GM23338 (cell line): ENCODE measurements around the gene ITGB7. TPM values are rescaled to one million over a fixed set of nuclear protein-coding genes. Genes with fewer than 3 reads are reported as not detected.

Source experiments
- ATAC-seq: fragments of 200-7000 bp; cut with Tn5 transposase; 3 replicates; pipeline ENCODE4 v1.9.1; 2020
- DNase-seq: peaks from one replicate; pipeline ENCODE4 v3.0.0-alpha.2; 2015; ENCODE audit warnings: low spot score
- H2AFZ ChIP-seq: fragments of 200-600 bp; sonication (generic); 2 replicates; pipeline ENCODE4 v1.8.0; 2016; ENCODE audit warnings: antibody characterized with exemption, mild to moderate bottlenecking, moderate library complexity
- H3F3A ChIP-seq: fragments of 200-600 bp; sonication (generic); replicated peaks from 2 replicates; pipeline ENCODE4 v1.8.0; 2017; ENCODE audit warnings: antibody characterized with exemption, mixed run types, low read depth
- H3K27ac ChIP-seq: fragments of 200-600 bp; sonication (generic); 2 replicates; pipeline ENCODE4 v1.6.1; 2016; ENCODE audit warnings: low read depth
- H3K27me3 ChIP-seq: fragments of 200-600 bp; sonication (generic); 2 replicates; pipeline ENCODE4 v1.8.0; 2016; ENCODE audit warnings: mild to moderate bottlenecking, mixed run types, moderate library complexity; ENCODE audit not compliant: insufficient read depth
- H3K36me3 ChIP-seq: fragments of 200-600 bp; sonication (generic); 2 replicates; pipeline ENCODE4 v1.8.0; 2016; ENCODE audit warnings: mild to moderate bottlenecking; ENCODE audit not compliant: insufficient read depth
- H3K4me1 ChIP-seq: fragments of 200-600 bp; sonication (generic); 2 replicates; pipeline ENCODE4 v1.8.0; 2016; ENCODE audit warnings: mild to moderate bottlenecking, moderate library complexity; ENCODE audit not compliant: insufficient read depth
- H3K4me2 ChIP-seq: fragments of 200-600 bp; sonication (generic); 2 replicates; pipeline ENCODE4 v1.7.1; 2017; ENCODE audit warnings: mixed run types
- H3K4me3 ChIP-seq: fragments of 200-600 bp; sonication (generic); 2 replicates; pipeline ENCODE4 v1.6.1; 2016; ENCODE audit warnings: mixed run types
- H3K79me2 ChIP-seq: fragments of 200-600 bp; sonication (generic); replicated peaks from 2 replicates; pipeline ENCODE4 v1.8.0; 2017; ENCODE audit warnings: mild to moderate bottlenecking; ENCODE audit not compliant: insufficient read depth
- H3K9me2 ChIP-seq: fragments of 200-600 bp; sonication (generic); 2 replicates; pipeline ENCODE4 v1.8.0; 2017; ENCODE audit not compliant: insufficient read depth
- H4K20me1 ChIP-seq: fragments of 200-600 bp; sonication (generic); replicated peaks from 2 replicates; pipeline ENCODE4 v1.8.0; 2017; ENCODE audit warnings: mild to moderate bottlenecking; ENCODE audit not compliant: insufficient read depth
- H3K27ac Mint-ChIP-seq: 2 replicates; pipeline ENCODE4 v1.8.0; 2020; ENCODE audit warnings: inconsistent platforms, mild to moderate bottlenecking, moderate library complexity, mixed read lengths
- H3K27me3 Mint-ChIP-seq: 3 replicates; pipeline ENCODE4 v1.8.0; 2022; ENCODE audit warnings: low read depth, mild to moderate bottlenecking, moderate library complexity, mixed read lengths, inconsistent platforms; ENCODE audit not compliant: insufficient read depth, poor library complexity
- H3K36me3 Mint-ChIP-seq: 3 replicates; pipeline ENCODE4 v1.8.0; 2021; ENCODE audit warnings: low read depth, mild to moderate bottlenecking, inconsistent platforms, moderate library complexity, mixed read lengths
- H3K4me1 Mint-ChIP-seq: 3 replicates; pipeline ENCODE4 v1.8.0; 2020; ENCODE audit warnings: mild to moderate bottlenecking, inconsistent platforms, mixed read lengths
- H3K4me3 Mint-ChIP-seq: 3 replicates; pipeline ENCODE4 v1.8.0; 2021; ENCODE audit warnings: moderate library complexity, mild to moderate bottlenecking, inconsistent platforms, mixed read lengths
- H3K9me3 Mint-ChIP-seq: 3 replicates; pipeline ENCODE4 v1.8.0; 2020; ENCODE audit warnings: moderate library complexity, mild to moderate bottlenecking, inconsistent platforms, mixed read lengths
- CREB1 ChIP-seq: fragments of 250-450 bp; sonication (Bioruptor Pico); IDR thresholded peaks from 2 replicates; pipeline ENCODE4 v1.5.0; 2020; ENCODE audit warnings: low read depth, mild to moderate bottlenecking, moderate library complexity
- CTCF ChIP-seq, 2 experiments: fragments of 200-600 bp in 1 of 2; sonication (generic) in 1 of 2; conservative IDR thresholded peaks; 2 replicates each; pipeline versions ENCODE4 v1.5.1 to v1.6.1; 2016 to 2017; ENCODE audit warnings: antibody characterized with exemption in 2 of 2, low read depth in 2 of 2, mild to moderate bottlenecking in 2 of 2, moderate library complexity in 1 of 2
- ETS1 ChIP-seq: IDR thresholded peaks from 2 replicates; pipeline ENCODE4 v1.6.1; 2016; ENCODE audit warnings: antibody characterized with exemption
- EZH2 ChIP-seq: fragments of 200-600 bp; sonication (generic); IDR thresholded peaks from one replicate; pipeline ENCODE4 v1.8.0; 2017; ENCODE audit warnings: antibody characterized with exemption, mild to moderate bottlenecking, low read depth; ENCODE audit not compliant: unreplicated experiment
- EZH2phosphoT487 ChIP-seq: fragments of 200-600 bp; sonication (generic); IDR thresholded peaks from one replicate; pipeline ENCODE4 v1.8.1; 2018; ENCODE audit warnings: antibody characterized with exemption; ENCODE audit not compliant: unreplicated experiment
- JUNB ChIP-seq: IDR thresholded peaks from one replicate; pipeline ENCODE4 v1.6.1; 2016; ENCODE audit warnings: antibody characterized with exemption; ENCODE audit not compliant: unreplicated experiment
- NANOG ChIP-seq: IDR thresholded peaks from 2 replicates; pipeline ENCODE4 v1.6.1; 2016; ENCODE audit warnings: antibody characterized with exemption, borderline replicate concordance
- POLR2AphosphoS5 ChIP-seq: IDR thresholded peaks from 2 replicates; pipeline ENCODE4 v1.6.1; 2016; ENCODE audit warnings: antibody characterized with exemption, low read depth
- REST ChIP-seq: IDR thresholded peaks from one replicate; pipeline ENCODE4 v1.6.1; 2018; ENCODE audit warnings: antibody characterized with exemption; ENCODE audit not compliant: unreplicated experiment
- ZNF114 ChIP-seq: fragments of 250-450 bp; sonication (Bioruptor Pico); IDR thresholded peaks from 2 replicates; pipeline ENCODE4 v1.5.0; 2020; ENCODE audit warnings: mild to moderate bottlenecking, moderate library complexity
- ZNF331 ChIP-seq: fragments of 250-450 bp; sonication (Bioruptor Pico); IDR thresholded peaks from 2 replicates; pipeline ENCODE4 v1.5.0; 2020; ENCODE audit warnings: low read depth, mild to moderate bottlenecking, moderate library complexity
- polyA plus RNA-seq: library from polyadenylated mRNA; unstranded; fragments of >200 nt; fragmentation: Nextera tagmentation; extraction: Ambion mirVana; gene quantifications from 2 replicates; pipeline ENCODE4 v1.2.1, GENCODE V29; 2016
- total RNA-seq: library from RNA; depleted of rRNA; stranded (reverse); fragments of >200 nt; shearing (Covaris generic); gene quantifications from 2 replicates; pipeline ENCODE4 v1.2.3, GENCODE V29; 2014

The ITGB7 gene
- total and polyA plus RNA-seq, 2 experiments from 2014 or later: 0.32 TPM; not detected in 1

- TF ChIP-seq ZNF331 (CRISPR knock-in tag): no peak
- TF ChIP-seq POLR2AphosphoS5: no peak
- TF ChIP-seq CTCF (conservative IDR thresholded peaks at IDR 0.05; ENCODE audit: low read depth in 2 of 2): no peak
- TF ChIP-seq REST: no peak
- TF ChIP-seq EZH2phosphoT487: no peak
- TF ChIP-seq ZNF114: no peak
- no peak for TF ChIP-seq JUNB
- TF ChIP-seq NANOG: no peak
- TF ChIP-seq ETS1: no peak
Measured at GRCh38 chr12:53169644-53170043, 37.4 kb downstream of the ITGB7 start (continued).

GRCh38 chr12:53166837-53167236 lies 40.2 kb downstream of the ITGB7 start:
- H3K79me2 ChIP-seq: no peaks in the 10 kb centered on the region
- no peak overlapping the region for H3K4me2 ChIP-seq
- no peak for ATAC-seq
- H3K4me1 Mint-ChIP-seq: peaks cover 10% of the 10 kb centered on the region
- H3K27me3 ChIP-seq: peaks cover 37% of the 10 kb centered on the region
- H3K4me3 Mint-ChIP-seq: no peak overlapping the region
- H2AFZ ChIP-seq: no peak overlapping the region
- H3K27ac ChIP-seq: no peak overlapping the region
- H3K9me3 Mint-ChIP-seq: no peaks in the 10 kb centered on the region
- H3K27ac Mint-ChIP-seq: no peak overlapping the region
- no peak overlapping the region for H3K4me3 ChIP-seq
- no peak for DNase-seq
- H3K4me1 ChIP-seq: no peaks in the 10 kb centered on the region
- no peaks in the 10 kb centered on the region for H3K9me2 ChIP-seq
- peaks cover 22% of the 10 kb centered on the region for H3K27me3 Mint-ChIP-seq
- no peaks in the 10 kb centered on the region for H3K36me3 ChIP-seq
- H3K36me3 Mint-ChIP-seq: peaks cover under 1% of the 10 kb centered on the region; the same call in 1 of the 3 replicates
- no peaks in the 10 kb centered on the region; the same call in none of the 2 replicates for H4K20me1 ChIP-seq
- H3F3A ChIP-seq: no peaks in the 10 kb centered on the region
- TF ChIP-seq REST: no peak
- TF ChIP-seq EZH2: no peak
- no peak for TF ChIP-seq JUNB
- no peak for TF ChIP-seq CREB1 (CRISPR knock-in tag)
- no peak for TF ChIP-seq EZH2phosphoT487
- no peak for TF ChIP-seq ETS1
- TF ChIP-seq POLR2AphosphoS5: no peak
